ENCODE data around the gene UFL1. TPM values are rescaled to one million over a fixed set of nuclear protein-coding genes. Genes with fewer than 3 reads are reported as not detected.
"Not testable (repeated sequence)": the region's sequence is repeated elsewhere in the genome, so short reads cannot be mapped to it uniquely, and the experiment has no call there.

The UFL1 gene
- total RNA-seq, 3 donors from 2014 or later (not counting 1 experiment from before 2014, with no cell fraction given), result 18.4 to 20.7 (median 19.0) TPM

DNA sequence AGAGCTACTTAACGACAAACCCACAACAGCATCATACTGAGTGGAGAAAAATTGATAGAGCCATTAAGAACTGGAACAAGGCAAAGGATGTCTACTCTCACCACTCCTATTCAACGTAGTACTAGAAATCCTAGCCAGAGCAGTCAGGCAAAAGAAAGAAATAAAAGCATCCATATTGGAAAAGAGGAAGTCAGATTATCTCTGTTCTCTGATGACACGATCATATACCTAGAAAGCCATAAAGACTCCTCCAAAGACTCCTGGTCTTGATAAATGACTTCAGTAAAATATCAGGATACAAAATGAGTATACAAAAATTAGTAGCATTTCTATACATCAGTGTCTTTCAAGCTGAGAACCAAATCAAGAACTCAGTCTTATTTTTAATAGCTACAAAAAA lies 24.3 kb downstream of the UFL1 start:
- TF ChIP-seq, protein P1, sequence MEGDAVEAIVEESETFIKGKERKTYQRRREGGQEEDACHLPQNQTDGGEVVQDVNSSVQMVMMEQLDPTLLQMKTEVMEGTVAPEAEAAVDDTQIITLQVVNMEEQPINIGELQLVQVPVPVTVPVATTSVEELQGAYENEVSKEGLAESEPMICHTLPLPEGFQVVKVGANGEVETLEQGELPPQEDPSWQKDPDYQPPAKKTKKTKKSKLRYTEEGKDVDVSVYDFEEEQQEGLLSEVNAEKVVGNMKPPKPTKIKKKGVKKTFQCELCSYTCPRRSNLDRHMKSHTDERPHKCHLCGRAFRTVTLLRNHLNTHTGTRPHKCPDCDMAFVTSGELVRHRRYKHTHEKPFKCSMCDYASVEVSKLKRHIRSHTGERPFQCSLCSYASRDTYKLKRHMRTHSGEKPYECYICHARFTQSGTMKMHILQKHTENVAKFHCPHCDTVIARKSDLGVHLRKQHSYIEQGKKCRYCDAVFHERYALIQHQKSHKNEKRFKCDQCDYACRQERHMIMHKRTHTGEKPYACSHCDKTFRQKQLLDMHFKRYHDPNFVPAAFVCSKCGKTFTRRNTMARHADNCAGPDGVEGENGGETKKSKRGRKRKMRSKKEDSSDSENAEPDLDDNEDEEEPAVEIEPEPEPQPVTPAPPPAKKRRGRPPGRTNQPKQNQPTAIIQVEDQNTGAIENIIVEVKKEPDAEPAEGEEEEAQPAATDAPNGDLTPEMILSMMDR (IDR thresholded peaks at IDR 0.05), result no peak
- no peaks in the 10 kb centered on the region for H3K27me3 Mint-ChIP-seq (ENCODE audit: low read depth in 2 of 2)
- H3K4me1 Mint-ChIP-seq, result peaks cover 0 to 5% of the 10 kb centered on the region in 2 donors
- Histone ChIP-seq H3K27ac (ENCODE audit: low read length) (no peak overlapping the region), H3K4me1 (ENCODE audit: control insufficient read depth, insufficient read depth, low read length) (no peaks in the 10 kb centered on the region), H3K9me3 (ENCODE audit: control insufficient read depth, insufficient read depth, low read length) (no peaks in the 10 kb centered on the region), H3K4me3 (ENCODE audit: low read length) (no peak overlapping the region), H3K36me3 (ENCODE audit: control insufficient read depth, insufficient read depth, low read length) (peaks cover 64% of the 10 kb centered on the region), H3K27me3 (ENCODE audit: control insufficient read depth, insufficient read depth, low read length) (no peaks in the 10 kb centered on the region)
- DNase-seq, result no peak
- no peak overlapping the region for H3K27ac Mint-ChIP-seq
- H3K9me3 Mint-ChIP-seq, result no peaks in the 10 kb centered on the region
- peaks cover 27% of the 10 kb centered on the region for H3K36me3 Mint-ChIP-seq
- intact Hi-C loops (cut with micrococcal nuclease), result no loop called here
- no CpG with 5 or more reads among the region's 3 CpGs for WGBS (ENCODE audit: insufficient coverage)
- H3K4me3 Mint-ChIP-seq, result no peak overlapping the region
- no peak for ATAC-seq

DNA sequence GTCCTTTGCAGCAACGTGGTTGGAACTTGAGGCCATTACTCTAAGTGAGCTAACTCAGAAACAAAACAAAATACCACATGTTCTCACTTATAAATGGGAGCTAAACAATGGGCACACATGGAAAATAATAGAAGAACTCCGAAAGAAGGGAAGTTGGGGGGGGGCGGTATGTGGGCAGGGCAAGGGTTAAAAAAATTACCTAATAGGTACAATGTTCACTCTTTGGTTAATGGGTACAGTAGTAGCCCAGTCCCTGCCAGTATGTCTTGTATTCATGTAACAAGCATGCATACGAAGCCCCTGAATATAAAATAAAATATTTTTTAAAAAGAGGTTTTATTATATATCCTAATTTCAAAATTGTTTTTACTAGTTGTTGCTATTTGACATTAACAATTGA lies 26.0 kb downstream of the UFL1 start:
- H3K27ac ChIP-seq (ENCODE audit: low read length), result no peak overlapping the region
- intact Hi-C loops (cut with micrococcal nuclease), result no loop called here
- no peak overlapping the region for H3K27ac Mint-ChIP-seq
- peaks cover 41% of the 10 kb centered on the region for H3K36me3 Mint-ChIP-seq
- H3K27me3 ChIP-seq (ENCODE audit: control insufficient read depth, insufficient read depth, low read length), result no peaks in the 10 kb centered on the region
- no peaks in the 10 kb centered on the region for H3K9me3 ChIP-seq (ENCODE audit: control insufficient read depth, insufficient read depth, low read length)
- H3K4me3 Mint-ChIP-seq, result no peak overlapping the region
- H3K36me3 ChIP-seq (ENCODE audit: control insufficient read depth, insufficient read depth, low read length), result peaks cover 75% of the 10 kb centered on the region
- DNase-seq, result no peak
- no peaks in the 10 kb centered on the region for H3K27me3 Mint-ChIP-seq (ENCODE audit: low read depth in 2 of 2)
- WGBS (ENCODE audit: insufficient coverage), result 95% methylated on average over 3 of the region's 4 CpGs
- H3K4me1 ChIP-seq (ENCODE audit: control insufficient read depth, insufficient read depth, low read length), result no peaks in the 10 kb centered on the region
- no peaks in the 10 kb centered on the region for H3K9me3 Mint-ChIP-seq
- TF ChIP-seq, protein P1 (IDR thresholded peaks at IDR 0.05), result no peak
- no peak overlapping the region for H3K4me3 ChIP-seq (ENCODE audit: low read length)
- ATAC-seq, result no peak
- H3K4me1 Mint-ChIP-seq, result no peaks in the 10 kb centered on the region

DNA sequence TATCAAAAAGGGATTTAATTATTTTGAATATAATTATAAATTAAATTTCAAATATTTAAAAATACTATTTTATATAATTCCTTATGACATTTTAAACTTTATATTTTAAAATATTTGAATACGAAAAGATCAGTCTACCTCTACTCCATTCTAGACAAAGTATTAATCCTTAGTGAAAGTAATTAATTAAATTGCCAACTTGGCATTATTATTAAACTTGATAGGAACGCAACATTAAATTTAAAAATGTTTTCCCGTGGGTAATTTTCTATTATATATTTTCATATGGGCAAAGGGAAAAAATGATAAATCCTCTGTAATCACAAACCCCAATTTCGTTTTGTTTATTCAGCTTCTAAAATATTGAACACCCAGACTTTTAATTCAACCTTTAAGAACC lies 33.0 kb downstream of the UFL1 start:
- no CpG with 5 or more reads among the region's 4 CpGs for WGBS (ENCODE audit: insufficient coverage)
- Histone ChIP-seq H3K27ac (ENCODE audit: low read length) (no peak overlapping the region), H3K4me3 (ENCODE audit: low read length) (no peak overlapping the region), H3K36me3 (ENCODE audit: control insufficient read depth, insufficient read depth, low read length) (peaks cover 56% of the 10 kb centered on the region), H3K27me3 (ENCODE audit: control insufficient read depth, insufficient read depth, low read length) (no peaks in the 10 kb centered on the region), H3K9me3 (ENCODE audit: control insufficient read depth, insufficient read depth, low read length) (no peaks in the 10 kb centered on the region), H3K4me1 (ENCODE audit: control insufficient read depth, insufficient read depth, low read length) (no peaks in the 10 kb centered on the region)
- no peaks in the 10 kb centered on the region for H3K4me1 Mint-ChIP-seq
- H3K27me3 Mint-ChIP-seq (ENCODE audit: low read depth in 2 of 2), result no peaks in the 10 kb centered on the region
- DNase-seq, result no peak
- peaks cover 44% of the 10 kb centered on the region for H3K36me3 Mint-ChIP-seq
- no peak overlapping the region for H3K27ac Mint-ChIP-seq
- no peak for ATAC-seq
- TF ChIP-seq, protein P1 (IDR thresholded peaks at IDR 0.05), result no peak
- no peak overlapping the region for H3K4me3 Mint-ChIP-seq
- H3K9me3 Mint-ChIP-seq, result no peaks in the 10 kb centered on the region
- intact Hi-C loops (cut with micrococcal nuclease), result no loop called here

DNA sequence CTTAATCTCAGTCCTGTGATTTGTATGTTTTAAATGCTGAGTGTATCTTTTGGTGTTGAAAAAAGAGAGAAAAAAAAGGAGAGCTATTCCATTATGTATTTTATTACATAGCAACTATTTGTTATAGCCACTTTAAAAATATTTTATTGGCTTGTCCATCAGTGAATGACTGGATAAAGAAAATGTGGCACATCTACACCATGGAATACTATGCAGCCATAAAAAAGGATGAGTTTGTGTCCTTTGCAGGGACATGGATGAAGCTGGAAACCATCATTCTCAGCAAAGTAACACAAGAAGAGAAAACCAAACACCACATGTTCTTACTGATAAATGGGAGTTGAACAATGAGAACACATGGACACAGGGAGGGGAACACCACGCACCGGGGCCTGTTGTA lies 38.1 kb downstream of the UFL1 start:
- H3K27ac ChIP-seq (ENCODE audit: low read length); intact Hi-C loops (cut with micrococcal nuclease); DNase-seq; ATAC-seq; H3K9me3 ChIP-seq (ENCODE audit: control insufficient read depth, insufficient read depth, low read length); H3K27me3 Mint-ChIP-seq (ENCODE audit: low read depth in 2 of 2); H3K4me1 ChIP-seq (ENCODE audit: control insufficient read depth, insufficient read depth, low read length); H3K4me3 ChIP-seq (ENCODE audit: low read length); H3K27me3 ChIP-seq (ENCODE audit: control insufficient read depth, insufficient read depth, low read length); H3K4me1 Mint-ChIP-seq; H3K4me3 Mint-ChIP-seq; H3K27ac Mint-ChIP-seq; H3K9me3 Mint-ChIP-seq: not testable (repeated sequence)
- H3K36me3 Mint-ChIP-seq, result peaks cover 10% of the 10 kb centered on the region
- whole genome bisulfite sequencing (ENCODE audit: insufficient coverage), result 100% methylated on average over 2 of the region's 2 CpGs
- H3K36me3 ChIP-seq (ENCODE audit: control insufficient read depth, insufficient read depth, low read length), result peaks cover 10% of the 10 kb centered on the region

All from natural killer cell (primary cell).